ENCODE measurements around the gene MCOLN1.

DNA sequence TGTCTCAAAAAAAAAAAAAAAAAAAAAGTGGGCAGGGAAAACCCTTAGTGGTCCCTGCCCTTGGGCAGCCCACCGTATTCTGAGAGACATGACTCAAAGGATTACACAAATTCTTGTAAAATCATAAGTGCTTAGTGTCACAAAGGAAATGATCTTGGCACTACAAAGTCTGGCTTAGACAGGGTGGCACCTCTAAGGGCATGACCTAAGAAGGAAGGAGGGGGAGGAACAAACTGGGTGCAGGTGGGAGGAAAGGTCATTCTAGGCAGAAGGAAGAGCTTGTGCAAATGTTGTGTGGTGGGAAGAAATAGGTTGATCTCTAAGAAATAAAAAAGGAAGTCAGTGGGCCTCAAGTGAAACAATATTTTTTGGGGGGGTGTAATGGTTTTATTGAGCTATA, 23.5 kb downstream of the MCOLN1 start:
- TF ChIP-seq, protein P1, sequence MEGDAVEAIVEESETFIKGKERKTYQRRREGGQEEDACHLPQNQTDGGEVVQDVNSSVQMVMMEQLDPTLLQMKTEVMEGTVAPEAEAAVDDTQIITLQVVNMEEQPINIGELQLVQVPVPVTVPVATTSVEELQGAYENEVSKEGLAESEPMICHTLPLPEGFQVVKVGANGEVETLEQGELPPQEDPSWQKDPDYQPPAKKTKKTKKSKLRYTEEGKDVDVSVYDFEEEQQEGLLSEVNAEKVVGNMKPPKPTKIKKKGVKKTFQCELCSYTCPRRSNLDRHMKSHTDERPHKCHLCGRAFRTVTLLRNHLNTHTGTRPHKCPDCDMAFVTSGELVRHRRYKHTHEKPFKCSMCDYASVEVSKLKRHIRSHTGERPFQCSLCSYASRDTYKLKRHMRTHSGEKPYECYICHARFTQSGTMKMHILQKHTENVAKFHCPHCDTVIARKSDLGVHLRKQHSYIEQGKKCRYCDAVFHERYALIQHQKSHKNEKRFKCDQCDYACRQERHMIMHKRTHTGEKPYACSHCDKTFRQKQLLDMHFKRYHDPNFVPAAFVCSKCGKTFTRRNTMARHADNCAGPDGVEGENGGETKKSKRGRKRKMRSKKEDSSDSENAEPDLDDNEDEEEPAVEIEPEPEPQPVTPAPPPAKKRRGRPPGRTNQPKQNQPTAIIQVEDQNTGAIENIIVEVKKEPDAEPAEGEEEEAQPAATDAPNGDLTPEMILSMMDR (conservative IDR thresholded peaks at IDR 0.05; ENCODE audit: low read depth, low read length): no peak
- TF ChIP-seq EZH2 (IDR thresholded peaks at IDR 0.05; ENCODE audit: borderline replicate concordance, low read depth, low read length, poor library complexity, severe bottlenecking): no peak

Data from A673 (cell line).